D341Med (cell line): ENCODE results near the gene CCL5.
"Not testable (repeated sequence)": the region's sequence is repeated elsewhere in the genome, so short reads cannot be mapped to it uniquely, and the experiment has no call there.

ENCODE experiments used
- DNase-seq: peaks from one replicate; pipeline ENCODE4 v3.0.0; 2012; ENCODE audit warnings: low spot score

CCL5 gene

GRCh38 chr17:35898283-35899070 lies 18.3 kb upstream of the CCL5 start:
- DNase-seq, result no peak

- DNase-seq, result not testable (repeated sequence)
These were observed 17.6 kb upstream of the CCL5 start for GRCh38 chr17:35897772-35898171.

- DNase-seq, result no peak
These were observed 15.8 kb upstream of the CCL5 start for GRCh38 chr17:35895636-35896587.

GRCh38 chr17:35894206-35894605 lies 14.0 kb upstream of the CCL5 start:
- no peak for DNase-seq

GRCh38 chr17:35893751-35894150 lies 13.6 kb upstream of the CCL5 start:
- DNase-seq, result no peak

- no peak for DNase-seq
These were observed 12.2 kb upstream of the CCL5 start for GRCh38 chr17:35892091-35893035.

- DNase-seq, result no peak
These were observed 11.1 kb upstream of the CCL5 start for GRCh38 chr17:35891269-35891668.

- DNase-seq, result no peak
These were observed 10.6 kb upstream of the CCL5 start for GRCh38 chr17:35890774-35891155.

GRCh38 chr17:35889818-35890773 lies 9.9 kb upstream of the CCL5 start:
- no peak for DNase-seq

- DNase-seq, result no peak
These were observed 9.1 kb upstream of the CCL5 start for GRCh38 chr17:35889241-35889640.

- DNase-seq, result no peak
These were observed 1.8 kb downstream of the CCL5 start for GRCh38 chr17:35878361-35878760.

GRCh38 chr17:35877345-35878029 lies 2.7 kb downstream of the CCL5 start:
- no peak for DNase-seq

GRCh38 chr17:35876534-35876933 lies 3.6 kb downstream of the CCL5 start:
- no peak for DNase-seq

- no peak for DNase-seq
These were observed 4.4 kb downstream of the CCL5 start for GRCh38 chr17:35875800-35876139.

GRCh38 chr17:35875072-35875799 lies 4.9 kb downstream of the CCL5 start:
- no peak for DNase-seq

GRCh38 chr17:35872196-35872980 lies 7.8 kb downstream of the CCL5 start:
- DNase-seq, result no peak

GRCh38 chr17:35870906-35871819 lies 9.0 kb downstream of the CCL5 start:
- DNase-seq, result peak; percentile 73

GRCh38 chr17:35868737-35869136 lies 11.4 kb downstream of the CCL5 start, which contains the start of gene HEATR9:
Gene HEATR9, minus strand, starts transcription at chr17:35868891. Its CDS starts 149 bp downstream, at chr17:35868742.
- no peak for DNase-seq
